Measurements from ENCODE around the gene ITGB1BP1.
"Not testable (repeated sequence)": the region's sequence is repeated elsewhere in the genome, so short reads cannot be mapped to it uniquely, and the experiment has no call there.

ITGB1BP1 gene

DNA sequence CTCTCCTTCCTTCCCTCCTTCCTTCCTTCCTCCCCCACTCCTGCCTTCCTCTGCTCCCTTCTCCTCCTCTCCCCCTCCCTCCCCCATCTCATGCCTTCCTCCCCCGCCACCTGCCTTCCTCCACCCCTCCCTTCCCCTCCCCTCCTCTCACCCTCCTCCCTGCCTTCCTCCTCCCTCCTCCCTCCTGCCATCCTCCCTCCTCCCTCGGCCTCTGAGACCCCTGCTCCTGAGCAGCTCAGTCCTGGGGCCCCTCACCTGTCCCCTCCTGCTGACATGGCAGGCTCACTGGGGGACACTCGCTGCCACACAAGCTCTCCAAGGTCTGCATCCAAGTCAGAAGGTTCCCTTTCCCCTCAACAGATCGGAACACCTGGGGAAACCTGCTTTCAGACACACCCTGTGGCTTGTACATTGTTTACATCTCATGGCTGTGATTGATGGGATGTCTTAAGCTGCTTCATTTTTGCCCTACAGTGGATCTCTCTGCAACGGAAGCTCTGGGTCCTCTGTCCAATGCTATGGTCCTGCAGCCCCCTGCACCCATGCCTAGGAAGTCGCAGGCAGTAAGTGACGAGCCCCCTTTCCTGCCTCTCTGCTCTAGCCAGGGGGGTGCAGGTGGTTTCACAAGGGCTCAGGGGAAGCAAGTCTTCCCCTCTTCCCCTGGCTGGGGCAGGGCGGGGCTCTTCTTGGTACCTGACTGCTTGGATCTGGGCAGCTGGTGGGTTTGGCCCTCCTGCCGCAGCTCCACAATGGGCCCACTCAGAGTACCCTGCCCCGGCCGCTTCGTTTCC, 22.9 kb downstream of the ITGB1BP1 start:
- DNase-seq (ENCODE audit: low spot score) = no peak

- DNase-seq (ENCODE audit: low spot score) = no peak
Observed at GRCh38 chr2:9398881-9399780, 24.2 kb downstream of the ITGB1BP1 start.

GRCh38 chr2:9398251-9398650, 25.1 kb downstream of the ITGB1BP1 start:
- DNase-seq (ENCODE audit: low spot score) = not testable (repeated sequence)

- no peak for DNase-seq (ENCODE audit: low spot score)
Observed at GRCh38 chr2:9397201-9397600, 26.1 kb downstream of the ITGB1BP1 start.

- DNase-seq (ENCODE audit: low spot score) = no peak
Observed at GRCh38 chr2:9394816-9395215, 28.5 kb downstream of the ITGB1BP1 start.

GRCh38 chr2:9392898-9393765, 30.2 kb downstream of the ITGB1BP1 start:
- peak; percentile 38 for DNase-seq (ENCODE audit: low spot score)

DNA sequence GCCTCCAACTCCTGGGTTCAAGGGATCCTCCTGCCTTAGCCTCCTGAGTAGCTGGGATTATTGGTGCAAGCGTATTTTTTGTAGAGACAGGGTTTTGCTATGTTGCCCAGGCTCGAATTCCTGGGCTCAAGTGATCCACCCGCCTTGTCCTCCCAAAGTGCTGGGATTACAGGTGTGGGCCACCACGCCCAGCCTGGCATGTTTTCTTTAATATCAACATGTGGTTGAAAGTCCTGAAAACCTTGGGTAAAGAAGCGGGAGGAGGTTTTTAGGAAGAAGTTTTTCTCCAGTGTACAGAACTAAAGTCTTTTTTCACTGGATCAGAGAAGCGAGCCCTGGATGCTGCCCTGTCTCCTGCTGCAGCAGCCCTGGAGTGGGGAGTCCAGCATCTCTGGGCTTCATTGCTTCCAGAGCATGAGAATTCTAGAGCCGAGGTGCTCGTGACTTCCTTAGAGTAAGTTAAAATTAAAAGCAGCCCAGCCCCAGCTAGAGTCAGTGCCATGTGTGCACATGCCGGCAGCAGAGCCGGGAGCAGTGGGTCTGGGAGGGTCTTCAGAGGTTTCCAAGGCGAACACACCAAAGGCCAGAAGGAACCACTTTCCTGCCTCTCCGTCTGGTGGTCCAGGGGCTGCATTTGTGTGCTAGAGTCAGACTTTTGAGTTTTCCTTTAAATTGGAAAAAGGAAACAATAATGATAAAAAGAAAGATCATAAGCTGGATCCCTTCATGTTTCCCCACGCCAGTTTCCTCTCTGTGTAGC, 31.2 kb downstream of the ITGB1BP1 start:
- DNase-seq (ENCODE audit: low spot score) = no peak

- DNase-seq (ENCODE audit: low spot score) = no peak
Observed at GRCh38 chr2:9390991-9391390, 32.3 kb downstream of the ITGB1BP1 start.

- DNase-seq (ENCODE audit: low spot score) = no peak
Observed at GRCh38 chr2:9390151-9390850, 33.0 kb downstream of the ITGB1BP1 start.

- DNase-seq (ENCODE audit: low spot score) = no peak
Observed at GRCh38 chr2:9388950-9389911, 34.1 kb downstream of the ITGB1BP1 start.

GRCh38 chr2:9388199-9388681, 35.1 kb downstream of the ITGB1BP1 start:
- DNase-seq (ENCODE audit: low spot score) = no peak

- DNase-seq (ENCODE audit: low spot score) = no peak
Observed at GRCh38 chr2:9385841-9386240, 37.5 kb downstream of the ITGB1BP1 start.

GRCh38 chr2:9384521-9384920, 38.8 kb downstream of the ITGB1BP1 start:
- DNase-seq (ENCODE audit: low spot score) = no peak

DNA sequence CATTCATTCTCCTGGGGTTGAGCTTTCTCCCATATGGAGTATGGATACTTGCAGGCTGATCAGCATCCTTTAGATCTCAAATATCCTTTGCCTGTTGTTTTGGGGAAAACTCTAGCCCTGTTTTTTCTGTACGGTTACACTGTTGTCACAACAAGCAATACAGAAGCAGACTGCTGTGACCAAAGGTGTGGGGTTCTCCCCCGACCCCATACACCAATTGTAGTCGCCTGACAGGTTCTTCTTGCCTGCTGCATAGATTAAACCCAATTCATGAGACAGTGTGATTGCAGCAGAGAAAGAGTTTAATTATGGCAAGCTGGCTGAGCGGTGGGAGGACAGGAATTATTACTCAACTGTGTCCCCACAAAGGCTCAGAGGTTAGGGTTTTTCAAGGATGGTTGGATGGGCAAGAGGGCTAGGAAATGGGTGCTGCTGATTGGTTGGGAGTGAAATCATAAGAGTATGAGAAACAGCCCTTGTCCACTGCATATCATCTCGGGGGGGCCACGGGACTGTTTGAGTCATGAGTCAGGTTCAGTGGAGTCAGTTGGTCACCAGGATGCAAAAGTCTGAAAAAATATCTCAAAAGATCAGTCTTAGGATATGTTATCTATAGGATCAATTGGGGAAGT, 40.6 kb downstream of the ITGB1BP1 start:
- no peak for DNase-seq (ENCODE audit: low spot score)

DNA sequence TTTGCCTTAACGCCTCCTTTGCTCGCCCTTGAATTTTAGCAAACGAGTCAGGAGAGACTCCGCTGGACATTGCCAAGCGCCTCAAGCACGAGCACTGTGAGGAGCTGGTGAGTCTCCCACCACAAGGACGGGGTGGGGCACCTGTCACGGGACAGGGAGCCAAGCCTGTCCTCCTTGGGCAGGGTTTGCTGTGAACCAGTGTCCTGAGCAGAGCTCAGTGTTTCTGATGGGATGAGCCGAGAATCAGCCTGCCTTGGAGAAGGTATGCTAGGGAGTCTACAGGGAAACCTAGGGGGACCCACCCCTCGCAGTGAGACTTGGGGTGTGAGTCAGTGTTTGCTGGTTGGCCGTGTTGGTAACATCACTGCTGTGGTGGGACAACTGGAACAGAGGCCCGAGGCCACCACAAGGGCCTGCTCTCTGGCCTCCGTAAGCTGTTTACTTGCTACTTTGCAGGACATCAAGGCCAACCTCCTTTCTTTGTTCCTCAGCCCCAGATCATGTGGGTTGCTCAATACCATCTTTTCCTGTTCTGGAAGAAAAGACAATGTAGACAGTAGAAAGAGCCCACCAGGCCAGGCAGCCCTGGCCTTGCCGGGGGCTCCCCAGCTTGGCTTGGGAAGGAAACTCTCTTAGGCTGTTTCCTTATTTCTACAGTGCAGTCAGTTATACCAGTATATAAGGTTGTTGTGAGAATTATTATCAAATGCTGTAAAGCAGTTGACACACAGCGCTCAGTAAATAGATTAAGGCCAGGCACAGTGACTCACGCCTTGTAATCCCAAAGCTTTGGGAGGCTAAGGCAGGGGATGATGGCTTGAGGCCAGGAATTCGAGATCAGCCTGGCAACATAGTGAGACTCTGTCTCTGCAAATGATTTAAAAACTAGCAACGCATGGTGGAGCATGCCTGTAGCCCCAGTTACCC, 42.4 kb downstream of the ITGB1BP1 start:
- DNase-seq (ENCODE audit: low spot score) = no peak

DNA sequence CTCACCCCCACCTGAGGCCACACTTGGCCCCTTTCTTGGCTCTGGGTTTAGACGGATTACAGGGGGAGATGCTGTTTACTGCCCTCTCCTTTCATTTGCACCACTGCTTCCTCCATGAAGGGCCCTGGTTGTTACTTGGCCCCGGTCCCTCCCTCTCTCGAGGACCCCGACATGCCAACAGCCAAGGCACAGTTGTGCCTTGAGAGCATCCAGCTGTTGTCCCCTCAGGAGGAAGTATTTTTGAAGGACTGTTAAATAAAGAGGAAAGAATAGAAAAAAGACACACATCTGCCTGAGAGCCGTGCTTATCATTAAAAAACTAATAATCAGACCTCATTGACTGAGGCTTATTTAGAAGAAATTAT, 44.0 kb downstream of the ITGB1BP1 start:
- no peak for DNase-seq (ENCODE audit: low spot score)

- DNase-seq (ENCODE audit: low spot score) = peak; percentile 75
Observed at GRCh38 chr2:9378433-9379390, 44.6 kb downstream of the ITGB1BP1 start.
